Dermis blood vessel endothelial cell (primary cell): ENCODE measurements around the gene OSBPL1A. TPM values are rescaled to one million over a fixed set of nuclear protein-coding genes. Genes with fewer than 3 reads are reported as not detected.

Source experiments
- DNase-seq: peaks from one replicate; pipeline ENCODE4 v3.0.0; 2010
- total RNA-seq: library from RNA; depleted of rRNA; stranded (reverse); fragments of >200 nt; gene quantifications from 2 replicates; pipeline ENCODE4 v1.2.3, GENCODE V29; 2014

The OSBPL1A gene
- total RNA-seq, 1 donor from 2014 or later, result 14.3 TPM

DNA sequence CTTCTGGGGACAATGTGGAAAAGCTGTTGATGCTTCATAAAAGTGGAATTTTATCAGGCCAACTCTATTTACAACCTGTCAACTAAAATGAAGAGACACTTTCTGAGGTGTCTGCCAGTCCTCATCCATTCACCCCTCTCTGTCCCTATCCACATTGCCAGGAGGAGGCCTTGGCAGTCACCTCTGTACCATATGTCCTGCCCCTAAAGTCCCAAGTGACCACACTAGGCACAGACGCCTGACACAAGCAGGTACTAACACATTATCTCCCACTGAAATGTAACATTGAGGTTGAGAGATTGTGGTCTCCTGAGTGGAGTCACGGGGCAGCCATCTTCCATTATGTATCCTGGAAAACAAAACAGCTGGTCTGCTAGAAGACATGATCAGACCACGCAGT is 71.4 kb downstream of the OSBPL1A start:
- DNase-seq, result no peak

DNA sequence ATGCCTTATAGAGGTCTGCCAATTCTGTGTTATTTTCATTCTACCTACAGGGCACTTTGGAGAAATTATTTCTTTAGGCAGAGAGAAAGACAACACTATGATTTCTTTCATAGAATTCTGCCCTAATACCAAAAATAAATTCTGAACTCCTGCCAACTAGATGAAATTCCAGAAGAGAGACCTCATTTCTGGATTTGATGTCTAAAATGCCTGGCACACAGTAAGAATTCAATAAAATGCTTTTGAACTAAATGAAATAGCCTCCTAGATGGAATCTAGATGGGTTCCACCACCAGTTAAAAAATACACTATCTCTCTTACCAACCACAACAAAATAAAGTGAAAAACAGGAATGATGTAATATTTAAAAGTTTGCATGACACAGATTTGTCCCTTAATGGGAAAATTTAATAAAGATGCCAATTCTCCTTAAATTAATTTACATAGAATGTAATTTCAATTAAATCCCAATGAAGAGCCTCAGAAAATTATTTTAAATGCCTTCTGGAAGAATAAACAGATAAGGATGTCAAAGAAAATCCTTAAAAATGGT is 75.0 kb downstream of the OSBPL1A start:
- peak; percentile 32 for DNase-seq

DNA sequence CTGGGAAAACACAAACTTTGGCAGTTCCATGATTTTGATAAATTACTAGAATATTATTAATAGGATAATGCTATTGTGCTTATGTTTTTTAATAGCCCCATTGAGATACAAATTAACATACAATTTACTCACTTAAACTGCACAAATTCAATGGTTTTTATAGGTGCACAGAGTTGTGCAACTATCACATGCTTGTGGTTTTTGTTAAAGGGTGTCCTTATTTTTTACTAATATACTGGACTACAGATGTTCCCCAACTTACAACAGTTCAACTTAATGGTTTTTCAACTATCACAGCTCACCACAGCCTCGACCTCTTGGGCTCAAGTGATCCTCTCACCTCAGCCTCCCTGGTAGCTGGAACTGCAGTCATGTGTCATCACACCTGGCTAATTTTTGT is 76.6 kb downstream of the OSBPL1A start:
- no peak for DNase-seq

DNA sequence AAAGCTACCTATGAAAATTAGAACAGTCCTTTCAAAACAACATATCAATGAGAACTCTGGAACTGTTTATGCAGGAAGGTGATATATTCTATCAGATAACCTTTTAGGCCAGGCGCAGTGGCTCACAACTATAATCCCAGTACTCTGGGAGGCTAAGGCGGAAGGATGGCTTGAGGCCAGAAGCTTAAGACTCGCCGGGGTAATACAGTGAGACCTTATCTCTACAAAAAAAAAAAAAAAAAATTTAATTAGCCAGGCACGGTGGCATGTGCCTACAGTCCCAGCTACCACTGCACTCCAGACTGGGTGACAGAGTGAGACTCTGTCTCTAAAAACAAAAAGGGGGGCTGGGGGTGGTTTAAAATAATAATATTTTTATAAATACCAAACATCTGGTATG is 77.9 kb downstream of the OSBPL1A start:
- peak; percentile 2 for DNase-seq

DNA sequence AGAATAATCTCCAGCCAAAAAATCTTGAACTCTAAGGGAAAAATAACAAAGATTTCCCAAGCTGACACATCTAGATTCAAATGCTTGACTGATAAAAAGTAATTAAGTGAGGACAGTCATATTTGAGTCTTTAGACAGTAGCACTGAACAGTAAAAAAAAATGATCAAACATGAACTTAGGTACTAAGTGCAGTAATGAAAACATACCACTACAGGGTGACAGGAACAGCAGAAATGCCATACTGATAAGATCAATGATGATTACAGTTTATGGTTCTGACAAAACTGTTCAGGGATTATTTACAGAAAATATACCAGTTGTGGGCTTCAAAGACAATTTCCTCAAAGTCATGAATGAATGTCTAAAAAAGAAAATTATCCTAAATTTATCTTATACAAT is 80.3 kb downstream of the OSBPL1A start:
- DNase-seq, result no peak

DNA sequence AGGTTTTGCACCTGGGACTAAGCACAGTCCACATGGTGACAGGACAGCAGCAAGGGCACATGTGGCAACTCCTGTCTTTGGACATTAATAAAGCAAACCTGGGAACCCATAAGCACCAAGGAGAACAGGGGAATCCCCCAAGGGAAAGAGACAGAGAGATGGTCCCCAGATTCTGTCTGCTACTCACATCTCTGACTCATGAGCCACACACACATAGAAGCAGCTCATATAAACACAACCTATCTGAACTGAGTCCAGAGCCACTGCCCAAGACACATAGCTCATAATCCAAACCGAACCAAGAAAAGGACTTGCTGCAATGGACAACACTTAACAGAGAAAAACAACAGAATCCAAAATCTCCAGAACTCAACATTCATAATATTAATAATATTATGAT is 82.5 kb downstream of the OSBPL1A start:
- DNase-seq, result no peak

DNA sequence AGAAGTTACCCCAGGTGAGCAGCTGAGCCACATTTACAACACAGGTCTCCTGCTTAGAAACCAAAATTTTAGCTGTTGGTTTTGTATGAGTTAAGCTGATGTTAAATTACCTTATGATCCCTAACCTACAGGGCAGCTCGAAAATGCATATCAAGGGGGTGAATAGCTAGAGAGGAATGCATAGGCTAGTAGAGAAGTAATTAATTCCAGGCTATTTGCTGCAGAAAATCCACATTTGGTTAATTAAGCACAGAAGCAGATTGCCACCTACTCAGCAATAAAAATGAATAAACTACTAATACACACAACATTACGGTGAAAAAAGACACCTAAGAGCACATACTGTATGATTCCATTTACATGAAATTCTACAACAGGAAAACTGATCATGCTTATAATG is 91.4 kb downstream of the OSBPL1A start:
- no peak for DNase-seq

DNA sequence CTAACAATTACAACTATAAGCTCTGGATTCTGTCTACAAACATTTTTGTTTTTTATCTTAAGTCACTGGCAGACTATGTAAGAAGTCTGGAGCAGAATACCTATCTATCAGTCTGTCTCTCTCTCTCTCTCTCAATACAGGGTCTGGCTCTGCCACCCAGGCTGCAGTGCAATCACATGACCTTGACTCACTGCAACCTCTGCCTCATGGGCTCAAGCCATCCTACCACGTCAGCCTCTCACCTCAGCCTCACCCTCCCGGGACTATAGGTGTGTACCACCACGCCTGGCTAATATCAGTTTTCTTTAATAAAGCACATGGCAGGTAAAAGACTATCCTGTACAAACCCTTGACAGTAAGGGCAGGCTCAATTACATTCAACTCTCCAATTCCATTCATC is 96.9 kb downstream of the OSBPL1A start:
- DNase-seq, result no peak

DNA sequence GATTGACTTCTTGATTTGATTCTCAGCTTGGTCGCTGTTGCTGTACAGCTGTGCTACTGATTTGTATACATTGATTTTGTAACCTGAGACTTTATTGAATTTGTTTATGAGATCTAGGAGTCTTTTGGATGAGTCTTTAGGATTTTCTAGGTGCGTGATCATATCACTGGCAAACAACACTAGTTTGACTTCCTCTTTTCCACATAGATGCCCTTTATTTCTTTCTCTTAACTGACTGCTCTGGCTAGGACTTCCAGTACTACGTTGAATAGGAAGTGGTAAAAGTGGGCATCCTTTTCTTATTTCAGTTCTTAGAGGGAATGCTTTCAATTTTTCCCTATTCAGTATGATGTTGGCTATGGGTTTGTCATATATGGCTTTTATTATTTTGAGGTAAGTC is 101.3 kb downstream of the OSBPL1A start:
- no peak for DNase-seq

DNA sequence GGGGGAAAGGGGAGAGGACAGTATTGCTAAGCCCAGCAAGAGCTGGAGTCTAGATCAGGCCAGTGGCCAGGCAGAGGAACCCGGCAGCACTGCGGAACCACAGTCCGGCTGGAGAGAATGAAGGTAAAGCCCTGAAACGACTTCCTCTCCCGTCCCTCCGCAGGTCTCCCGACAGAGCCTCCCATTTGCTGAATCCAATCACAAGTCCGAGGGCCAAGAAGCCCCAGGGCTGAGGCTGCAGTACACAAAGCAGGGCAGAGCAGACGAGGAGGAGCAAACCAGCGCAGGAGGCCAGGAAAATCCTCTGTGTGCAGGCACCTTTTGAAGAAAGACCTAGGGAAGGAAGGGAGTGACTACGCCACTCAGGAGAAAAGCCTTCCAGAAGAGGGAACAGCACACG is 104.4 kb downstream of the OSBPL1A start:
- no peak for DNase-seq

DNA sequence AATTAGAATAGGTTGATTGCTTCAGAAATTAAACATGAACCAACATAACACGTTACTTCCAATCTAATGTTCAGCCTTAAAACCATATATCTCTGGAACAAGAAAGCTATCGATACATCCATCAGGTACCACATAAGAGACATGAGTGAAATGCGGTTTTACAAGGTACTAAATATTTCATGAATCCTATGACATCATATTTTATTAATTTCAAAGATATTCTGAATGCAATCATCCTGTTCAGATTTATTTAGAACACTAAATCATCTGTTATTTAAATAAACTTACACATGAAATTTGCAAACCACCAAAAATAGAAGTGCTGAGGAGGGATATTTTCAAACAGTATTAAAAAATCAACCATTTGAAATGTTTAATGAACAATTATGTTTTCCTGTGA is 119.0 kb downstream of the OSBPL1A start:
- DNase-seq, result no peak

DNA sequence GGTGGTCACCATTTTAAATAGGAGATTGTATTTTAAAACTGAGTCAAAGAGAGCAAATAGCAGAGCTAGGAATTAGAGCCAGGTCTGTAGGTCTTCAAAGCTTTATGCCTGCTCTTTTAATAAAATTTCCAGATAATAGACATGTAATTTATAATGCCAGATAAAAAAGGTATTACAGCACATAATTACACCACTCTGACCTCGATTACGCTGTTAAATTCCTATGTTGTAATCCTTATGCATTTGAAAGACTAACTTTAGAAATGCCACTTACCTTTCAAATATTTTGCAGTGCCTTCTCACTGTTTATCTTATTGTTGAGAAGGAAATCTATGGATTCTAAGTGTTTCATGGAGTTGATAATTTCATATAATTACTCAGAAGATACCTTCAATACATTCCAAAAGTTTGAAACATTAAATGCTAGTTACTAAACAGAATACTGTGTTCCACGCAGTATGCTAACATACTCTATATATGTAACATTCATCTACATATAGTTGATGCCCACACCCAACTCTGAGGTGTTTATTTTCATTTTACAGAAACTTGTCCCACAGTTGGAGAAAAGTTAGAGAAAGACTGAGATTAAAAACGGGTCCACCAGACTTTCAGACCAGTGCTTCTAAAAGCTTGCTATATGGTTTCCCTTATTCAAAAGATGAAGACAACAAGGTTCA is 120.0 kb downstream of the OSBPL1A start:
- DNase-seq, result no peak

DNA sequence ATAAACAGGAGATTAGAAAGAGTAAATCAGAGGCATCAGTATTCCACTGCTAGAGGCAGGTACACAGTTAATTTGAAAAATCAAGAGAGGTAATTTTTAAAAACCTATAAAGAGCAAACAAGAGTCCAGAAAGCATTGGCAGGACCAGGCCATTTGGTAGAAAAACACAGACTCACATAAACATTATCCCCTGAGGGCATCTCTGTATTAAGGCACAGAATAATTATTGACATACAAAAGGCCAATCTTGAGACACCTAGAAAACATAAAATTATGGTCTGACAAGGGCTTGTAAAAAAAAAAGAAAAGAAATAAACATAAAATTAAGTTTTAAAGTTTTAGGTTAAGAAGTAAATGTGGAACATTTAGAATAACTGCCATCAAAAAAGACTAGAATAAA is 120.6 kb downstream of the OSBPL1A start:
- DNase-seq, result no peak

DNA sequence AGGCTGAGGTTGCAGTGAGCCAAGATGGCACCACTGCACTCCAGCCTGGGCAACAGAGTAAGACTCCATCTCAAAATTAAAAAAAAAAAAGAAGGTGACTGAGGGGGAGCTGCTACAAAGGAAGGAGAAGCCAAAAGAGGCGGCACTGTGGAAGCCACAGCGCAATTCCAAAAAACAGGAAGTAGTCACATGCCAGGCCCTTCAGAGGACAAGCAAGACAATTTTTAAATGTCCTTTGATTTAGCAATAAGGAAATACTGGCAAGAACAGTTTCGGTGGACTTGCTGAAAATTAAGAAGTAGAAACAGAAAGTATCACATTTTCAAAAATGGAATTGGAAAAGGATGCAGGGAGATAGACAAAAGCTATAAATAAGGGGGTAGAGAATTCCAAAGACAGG is 122.8 kb downstream of the OSBPL1A start:
- DNase-seq, result no peak

DNA sequence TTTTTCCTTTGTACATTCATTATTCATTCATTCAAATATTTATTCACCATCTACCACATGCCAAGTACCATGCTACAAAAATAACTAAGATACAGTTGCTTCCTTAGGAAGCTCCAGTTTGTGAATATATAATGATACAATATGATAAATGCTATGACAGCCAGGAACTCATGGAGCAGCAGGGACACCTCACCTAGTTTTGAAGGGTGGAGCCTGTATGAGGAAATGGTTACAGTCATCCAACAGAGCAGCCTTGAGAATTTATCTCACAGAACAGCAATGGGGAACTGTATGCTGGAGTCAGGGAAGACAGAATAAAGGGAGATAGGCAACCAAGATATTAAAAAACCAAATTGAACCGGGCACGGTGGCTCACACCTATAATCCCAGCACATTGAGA is 124.0 kb downstream of the OSBPL1A start:
- no peak for DNase-seq

DNA sequence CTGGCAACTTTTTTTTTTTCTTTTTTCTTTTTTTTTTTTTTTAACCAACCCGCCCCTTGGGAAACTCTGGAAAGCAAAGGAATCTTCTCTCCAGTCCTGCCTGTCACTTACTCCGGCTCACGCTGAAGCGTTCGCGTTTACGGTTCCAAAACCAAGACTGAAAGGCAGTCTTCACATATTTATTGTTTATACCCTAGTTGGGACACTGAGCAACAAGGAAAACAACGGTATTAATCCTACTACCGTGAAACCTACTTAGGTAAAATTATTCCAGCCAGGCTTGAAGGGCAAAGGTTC is 125.4 kb downstream of the OSBPL1A start:
- no peak for DNase-seq

DNA sequence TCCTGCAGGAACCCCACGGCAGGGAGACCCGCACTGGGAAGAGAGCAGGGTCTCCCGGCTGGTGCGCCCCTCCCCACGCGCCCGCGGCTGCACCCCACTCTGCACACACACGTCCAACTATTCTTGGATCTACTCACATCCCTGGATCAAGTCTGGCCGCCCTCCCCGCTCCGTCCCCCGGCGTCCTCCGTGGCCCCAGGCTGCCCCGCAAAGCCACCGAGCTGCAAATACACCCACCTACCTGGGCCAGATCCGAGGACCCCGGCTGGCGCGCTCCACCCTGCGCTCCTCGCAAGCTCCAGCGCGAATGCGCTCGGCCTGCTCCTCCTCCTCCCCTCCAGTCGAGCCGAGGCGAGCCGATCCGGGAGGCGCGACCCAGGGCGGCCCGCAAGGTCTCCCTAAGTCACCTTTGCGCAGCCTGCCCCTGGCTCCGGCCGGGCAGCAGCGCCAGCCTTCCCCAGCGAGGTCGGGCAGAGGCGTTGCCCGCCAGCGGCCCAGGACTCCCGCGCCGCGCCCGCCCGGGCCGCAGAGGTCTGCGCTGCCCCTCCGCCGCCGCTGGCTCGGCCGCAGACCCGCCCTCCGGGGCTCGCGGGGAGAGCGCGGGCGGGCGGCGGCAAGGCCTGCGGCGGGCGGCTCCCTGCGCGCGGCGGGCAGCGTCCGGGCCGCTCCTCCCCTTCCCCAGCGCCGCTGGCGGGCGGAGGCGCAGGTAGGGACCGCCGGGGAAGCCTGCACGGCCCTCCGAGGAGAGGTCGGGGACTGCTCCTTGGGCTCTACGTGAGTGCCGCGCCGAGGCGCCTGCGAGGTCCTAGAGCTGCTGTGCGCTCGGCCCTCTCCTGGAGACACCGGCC is 126.0 kb downstream of the OSBPL1A start:
- peak; percentile 83 for DNase-seq

DNA sequence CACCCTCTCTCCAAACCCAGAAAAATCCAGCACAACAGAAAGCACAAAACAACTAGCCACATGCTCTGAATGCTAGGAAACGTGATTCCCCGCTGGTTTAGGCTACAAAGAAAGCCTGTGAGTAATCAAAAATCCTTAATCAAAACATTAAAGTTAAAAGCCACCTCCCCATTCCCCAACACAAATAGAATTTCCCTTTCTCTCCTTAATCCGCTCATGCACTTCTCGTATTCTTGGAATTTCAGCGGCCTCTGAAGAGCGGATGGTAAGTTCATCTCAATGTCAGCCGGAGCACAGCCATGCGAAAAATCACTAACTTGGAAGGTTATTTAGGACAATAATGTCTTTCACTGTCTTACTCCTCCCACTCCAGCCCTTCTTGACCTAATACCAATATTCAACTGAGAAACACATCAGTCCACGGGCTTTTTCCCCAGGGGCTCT is 126.7 kb downstream of the OSBPL1A start:
- peak; percentile 49 for DNase-seq

DNA sequence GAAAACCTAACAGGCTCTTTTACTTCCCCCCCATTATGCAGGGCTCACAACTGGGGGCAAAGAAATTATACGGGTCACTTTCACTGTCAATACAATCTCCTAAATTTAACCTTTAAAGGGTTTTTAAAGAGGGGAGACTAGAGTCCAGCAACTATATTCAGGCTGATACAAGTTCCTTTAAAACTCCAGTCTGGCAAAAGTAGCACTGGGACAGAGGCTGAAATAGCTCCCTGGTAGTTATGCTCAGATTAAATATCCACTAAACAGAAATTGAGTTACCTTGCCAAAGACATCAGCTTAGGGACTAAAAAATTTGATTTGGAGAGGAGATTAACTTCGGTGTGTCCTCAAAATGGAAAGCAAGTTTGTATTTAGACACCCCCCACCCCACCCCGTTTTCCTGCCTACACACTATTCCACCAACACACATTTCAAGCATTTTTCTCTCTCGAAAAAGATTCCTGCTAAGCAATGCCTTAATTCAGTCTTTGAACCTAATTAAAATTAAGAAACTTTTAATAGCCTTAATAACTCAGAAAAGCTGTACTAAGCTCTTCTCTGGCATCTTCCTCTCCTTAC is 127.2 kb downstream of the OSBPL1A start:
- DNase-seq, result peak; percentile 0

DNA sequence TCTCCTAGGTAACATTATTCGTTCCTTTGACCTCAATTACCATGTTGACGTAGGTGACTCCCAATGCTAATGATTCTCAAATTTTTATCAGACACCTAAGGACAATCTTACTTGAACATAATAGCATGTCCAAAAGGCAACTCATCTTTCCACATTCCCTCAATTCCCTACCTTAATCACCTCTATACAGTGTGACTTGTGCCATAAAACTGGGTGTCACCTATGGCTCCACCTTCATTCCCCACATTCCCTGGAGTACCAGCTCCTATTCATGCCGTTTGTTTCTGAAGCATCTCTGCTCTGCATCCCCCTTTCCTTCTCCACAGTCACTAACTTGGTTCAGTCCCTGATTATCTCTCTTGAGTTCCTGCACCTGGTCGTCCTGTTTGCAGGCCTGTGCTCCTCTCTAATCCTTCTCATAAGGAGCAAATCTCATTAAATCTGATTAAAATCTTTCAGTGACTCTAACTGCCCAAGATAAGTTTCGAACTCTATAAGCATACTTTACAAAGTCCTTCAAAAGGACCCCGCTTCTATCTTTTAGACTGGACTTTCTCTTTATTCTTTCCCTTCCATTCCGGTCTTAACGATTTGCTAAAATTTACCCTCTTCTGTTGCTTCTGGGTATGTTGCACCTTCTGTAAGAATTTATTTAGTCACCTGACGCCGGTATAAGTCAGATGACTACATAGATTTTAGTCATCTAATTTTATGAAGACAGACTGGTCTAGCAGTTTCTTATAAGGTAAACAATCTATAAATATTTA is 128.7 kb downstream of the OSBPL1A start:
- DNase-seq, result no peak

DNA sequence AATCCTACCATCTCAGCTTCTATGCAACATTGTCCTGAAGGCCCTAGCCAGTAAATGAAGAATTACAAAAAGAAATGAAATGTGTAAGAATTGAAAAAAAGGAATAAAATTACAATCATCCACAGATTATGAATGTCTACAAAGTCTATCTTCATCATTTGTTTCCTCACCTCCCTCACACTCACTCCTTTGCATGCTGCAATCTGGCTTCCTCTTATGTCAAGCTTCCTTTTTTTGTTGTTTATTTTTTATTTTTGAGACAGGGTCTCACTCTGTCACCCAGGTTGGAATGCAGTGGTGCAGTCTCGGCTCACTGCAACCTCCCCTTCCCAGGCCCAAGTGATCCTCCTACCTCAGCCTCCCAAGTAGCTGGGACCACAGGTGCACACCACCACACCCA is 129.7 kb downstream of the OSBPL1A start:
- no peak for DNase-seq

DNA sequence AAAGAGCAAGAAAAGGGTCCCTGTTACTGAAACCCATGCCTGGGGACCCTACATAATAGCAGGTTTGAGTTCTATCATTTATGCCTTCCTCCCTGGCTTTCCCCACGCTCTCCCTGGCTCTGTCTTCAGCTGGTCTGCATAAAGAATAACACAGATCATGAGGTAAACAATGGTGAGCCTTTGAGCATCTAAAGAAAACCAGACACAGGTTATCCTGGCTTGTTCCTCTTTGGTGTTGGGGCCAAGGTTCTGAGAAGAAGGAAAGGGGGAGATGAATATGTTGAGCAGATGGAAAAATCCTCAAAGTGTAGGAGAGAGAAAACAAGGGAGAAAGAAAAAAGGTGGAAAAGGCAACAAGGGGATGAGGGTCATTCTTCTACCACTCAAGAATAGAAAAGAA is 131.5 kb downstream of the OSBPL1A start:
- no peak for DNase-seq

DNA sequence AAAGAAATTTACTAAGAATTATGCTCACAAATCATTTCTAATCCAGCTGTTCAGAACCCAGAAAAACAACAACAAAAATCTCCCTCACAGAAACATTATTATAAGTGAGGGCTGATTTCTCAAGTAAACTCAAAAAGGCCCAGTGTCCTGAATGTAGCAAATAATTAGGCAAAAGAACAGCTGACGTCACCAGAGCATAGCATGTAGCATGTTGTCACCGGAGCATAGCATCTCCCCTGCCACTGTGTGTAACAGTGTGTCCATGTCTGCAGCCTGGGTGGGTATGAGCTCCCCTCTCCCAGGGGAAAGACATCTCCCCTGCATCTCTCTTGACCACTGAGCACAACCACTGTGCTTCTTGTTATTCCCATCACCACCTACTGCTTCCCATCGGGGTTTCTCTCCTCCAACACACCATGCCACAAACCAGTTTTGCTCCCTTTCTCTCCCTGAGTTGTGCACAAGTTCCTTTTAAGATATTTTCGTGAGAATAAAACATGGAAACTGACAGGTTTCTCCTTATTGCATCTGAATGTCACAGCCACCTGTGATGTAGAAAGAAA is 132.0 kb downstream of the OSBPL1A start:
- no peak for DNase-seq
